Measurements from ENCODE around the gene RABGAP1.

Gene RABGAP1

DNA sequence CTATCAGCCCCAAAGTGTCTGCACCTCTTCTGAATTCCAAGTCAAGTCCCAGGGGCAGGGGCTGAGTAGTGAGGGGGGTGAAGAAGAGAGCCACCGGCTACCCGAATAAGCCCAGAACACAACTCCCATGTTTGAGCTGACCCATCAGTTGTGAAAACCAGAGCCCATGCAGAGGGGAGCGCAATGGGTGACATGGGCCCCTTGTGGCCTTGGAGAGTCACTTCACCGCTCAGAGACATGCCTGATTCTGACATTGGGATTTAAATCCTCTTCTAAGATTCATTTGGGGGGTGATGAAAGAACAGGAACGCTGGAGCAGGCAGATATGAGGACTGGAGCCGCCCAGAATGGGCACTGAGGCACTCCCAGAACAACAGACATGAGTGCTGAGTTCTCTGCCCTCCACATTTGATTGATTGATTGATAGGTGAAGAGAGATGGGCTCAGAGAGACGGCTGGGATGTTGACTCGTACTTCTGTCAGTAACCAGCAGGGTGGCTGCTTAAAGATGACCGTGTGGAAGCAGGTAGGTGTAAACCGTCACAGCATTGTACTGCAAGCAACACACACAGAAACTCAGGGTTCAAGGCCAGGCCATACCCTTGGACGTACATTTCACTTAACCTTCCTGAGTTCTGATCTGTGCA, 166.9 kb downstream of the RABGAP1 start:
- Histone ChIP-seq H3K36me3 (ENCODE audit: insufficient read depth, low read depth, low read length) (peaks cover 64% of the 10 kb centered on the region), H3K27ac (ENCODE audit: low read length) (no peak overlapping the region), H3K4me3 (ENCODE audit: low read length) (no peak overlapping the region), H3K27me3 (ENCODE audit: insufficient read depth, low read length) (no peaks in the 10 kb centered on the region), H3K9ac (ENCODE audit: low read depth, low read length) (no peak overlapping the region), H3K9me3 (ENCODE audit: insufficient read depth, low read depth, low read length) (no peaks in the 10 kb centered on the region), H3K4me1 (ENCODE audit: insufficient read depth, low read length) (peaks cover 6% of the 10 kb centered on the region; the same call in 1 of the 2 replicates)

DNA sequence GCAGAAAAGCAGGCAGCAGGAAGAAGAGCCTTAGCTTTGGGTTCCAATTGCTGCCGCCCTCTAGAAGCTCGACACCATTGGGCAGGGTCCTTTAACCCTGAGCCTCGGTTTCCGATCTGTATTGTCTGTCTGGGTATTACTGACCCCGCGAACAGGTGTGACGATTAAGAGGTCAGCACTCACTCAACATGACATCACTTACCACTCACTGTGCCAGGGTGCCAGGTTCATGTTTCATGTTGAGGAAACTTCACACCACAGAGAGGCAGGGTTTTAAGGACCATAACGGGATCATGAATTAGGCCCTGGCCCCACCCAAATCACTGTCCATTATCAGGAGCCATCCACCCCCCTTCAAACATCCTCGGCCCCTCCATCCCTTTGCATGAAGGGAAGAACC, 168.2 kb downstream of the RABGAP1 start:
- Histone ChIP-seq H3K36me3 (ENCODE audit: insufficient read depth, low read depth, low read length) (peaks cover 57% of the 10 kb centered on the region), H3K9me3 (ENCODE audit: insufficient read depth, low read depth, low read length) (no peaks in the 10 kb centered on the region), H3K27me3 (ENCODE audit: insufficient read depth, low read length) (no peaks in the 10 kb centered on the region), H3K4me1 (ENCODE audit: insufficient read depth, low read length) (peaks cover 2% of the 10 kb centered on the region; the same call in 1 of the 2 replicates), H3K27ac (ENCODE audit: low read length) (no peak overlapping the region), H3K4me3 (ENCODE audit: low read length) (no peak overlapping the region), H3K9ac (ENCODE audit: low read depth, low read length) (no peak overlapping the region)

DNA sequence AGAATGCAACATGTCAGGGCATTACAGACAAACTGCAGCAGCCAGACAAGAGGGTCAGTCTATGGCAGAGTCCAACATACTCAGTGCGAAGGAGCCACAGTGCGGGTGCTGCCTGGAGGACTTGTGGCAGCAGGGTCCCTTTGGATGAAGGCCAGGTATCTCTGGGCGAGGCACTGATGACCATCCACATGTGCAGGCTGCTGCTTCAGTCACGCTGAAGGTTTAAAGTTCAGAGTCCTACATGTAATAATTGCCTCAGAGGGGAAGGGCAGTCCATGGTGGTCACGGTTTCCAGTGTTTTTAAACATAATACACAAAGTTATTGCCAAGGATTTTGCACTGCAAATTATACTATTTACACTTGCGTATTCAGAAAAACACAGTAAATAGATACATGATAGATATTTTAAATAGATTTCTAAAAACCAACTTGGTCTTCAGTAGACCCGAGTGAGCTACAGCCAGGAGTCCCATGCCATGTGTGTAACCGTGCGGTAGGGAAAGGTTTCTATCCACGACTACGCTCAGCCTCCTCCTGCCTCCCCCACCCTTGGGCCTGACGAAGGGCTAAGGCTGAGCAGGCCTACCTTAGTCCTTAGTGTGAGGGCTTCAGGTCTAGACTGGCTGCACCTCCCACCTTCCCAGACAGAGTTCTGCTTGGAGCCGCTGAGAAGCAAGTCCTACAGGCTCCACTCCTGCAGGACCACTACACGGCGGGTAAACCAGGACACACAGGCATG, 168.9 kb downstream of the RABGAP1 start:
- Histone ChIP-seq H3K36me3 (ENCODE audit: insufficient read depth, low read depth, low read length) (peaks cover 56% of the 10 kb centered on the region), H3K27me3 (ENCODE audit: insufficient read depth, low read length) (no peaks in the 10 kb centered on the region), H3K9me3 (ENCODE audit: insufficient read depth, low read depth, low read length) (no peaks in the 10 kb centered on the region), H3K4me3 (ENCODE audit: low read length) (no peak overlapping the region), H3K27ac (ENCODE audit: low read length) (no peak overlapping the region), H3K9ac (ENCODE audit: low read depth, low read length) (no peak overlapping the region), H3K4me1 (ENCODE audit: insufficient read depth, low read length) (peaks cover 2% of the 10 kb centered on the region; the same call in 1 of the 2 replicates)

DNA sequence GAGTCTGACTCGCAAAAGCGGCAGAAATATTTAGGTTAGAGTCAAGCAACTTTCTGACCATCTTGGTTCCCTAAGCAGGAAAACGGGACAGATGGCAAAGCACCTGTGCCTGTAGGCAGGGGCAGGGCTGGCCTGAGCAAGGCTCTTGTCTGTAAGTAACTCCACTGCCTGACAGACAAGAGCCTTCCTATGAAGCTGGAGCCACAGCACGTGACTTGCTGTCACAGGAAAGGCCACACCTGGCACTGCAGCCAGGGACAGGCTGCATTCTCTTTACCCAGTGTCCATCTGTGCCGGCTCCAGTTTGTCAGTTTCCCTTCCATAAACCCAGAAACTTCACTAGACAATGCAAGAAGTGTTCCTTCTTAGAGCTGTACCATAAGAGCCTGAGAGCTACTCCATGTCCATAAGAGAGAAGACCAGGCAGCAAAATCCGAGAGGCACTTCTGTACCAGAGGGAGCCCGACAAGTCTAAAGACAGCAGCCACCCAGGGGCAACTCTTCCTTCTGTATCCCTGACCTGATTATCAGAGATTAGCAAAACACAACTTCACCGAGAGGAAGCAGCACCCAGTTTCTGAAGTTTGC, 170.7 kb downstream of the RABGAP1 start:
- no peak overlapping the region for H3K9ac ChIP-seq (ENCODE audit: low read depth, low read length)
- H3K27ac ChIP-seq (ENCODE audit: low read length), result no peak overlapping the region
- peaks cover 56% of the 10 kb centered on the region for H3K36me3 ChIP-seq (ENCODE audit: insufficient read depth, low read depth, low read length)
- no peaks in the 10 kb centered on the region for H3K27me3 ChIP-seq (ENCODE audit: insufficient read depth, low read length)
- H3K4me3 ChIP-seq (ENCODE audit: low read length), result no peak overlapping the region
- no peaks in the 10 kb centered on the region for H3K9me3 ChIP-seq (ENCODE audit: insufficient read depth, low read depth, low read length)
- H3K4me1 ChIP-seq (ENCODE audit: insufficient read depth, low read length), result peaks cover 2% of the 10 kb centered on the region; the same call in 1 of the 2 replicates

DNA sequence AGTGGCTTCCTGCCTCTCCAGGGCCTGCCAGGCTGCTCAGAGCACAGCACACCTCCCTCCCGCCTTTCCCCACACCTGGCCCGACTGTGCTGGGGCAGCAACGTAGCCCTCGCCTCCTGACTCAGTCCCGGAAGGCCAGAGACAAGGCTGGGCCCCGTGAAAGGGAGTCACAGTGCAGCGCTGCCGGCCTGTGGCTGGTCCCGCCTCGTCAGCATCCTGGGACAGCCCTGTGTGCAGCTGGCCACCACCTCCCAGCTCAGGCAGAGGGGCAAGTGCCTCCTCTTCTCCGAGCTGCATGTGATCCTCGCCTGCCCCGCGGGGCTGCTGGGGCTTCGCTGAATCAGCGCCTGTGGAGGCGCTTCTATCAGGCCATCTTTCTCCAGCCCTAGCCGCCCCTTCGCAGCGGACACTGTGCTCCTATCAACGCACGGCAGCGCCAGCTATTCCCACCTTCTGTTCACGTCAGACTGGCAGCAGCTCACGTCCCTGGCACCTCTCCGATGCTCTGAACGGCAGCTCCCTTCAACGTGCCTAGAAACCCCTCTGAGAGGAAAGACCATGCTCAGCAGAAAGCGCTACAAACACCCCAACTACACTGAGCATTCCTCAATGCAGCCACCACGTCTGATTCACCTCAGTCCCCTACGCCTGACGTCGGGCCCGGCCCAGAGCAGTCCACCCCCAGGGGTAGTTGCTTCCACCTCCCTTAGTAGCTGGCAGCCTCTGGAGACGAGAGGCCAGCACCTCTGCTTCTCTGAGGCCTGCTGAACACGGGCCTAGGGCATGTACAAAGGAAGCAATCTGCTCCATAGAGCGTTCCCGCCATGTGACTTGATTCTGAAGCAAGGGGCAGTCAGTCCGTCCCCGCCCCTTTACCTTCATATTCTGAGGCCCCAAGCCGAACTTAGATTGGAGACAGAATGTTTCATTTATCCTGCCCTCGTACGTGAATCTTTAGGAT, 171.5 kb downstream of the RABGAP1 start:
- no peaks in the 10 kb centered on the region for H3K27me3 ChIP-seq (ENCODE audit: insufficient read depth, low read length)
- H3K36me3 ChIP-seq (ENCODE audit: insufficient read depth, low read depth, low read length), result peaks cover 52% of the 10 kb centered on the region
- no peaks in the 10 kb centered on the region for H3K9me3 ChIP-seq (ENCODE audit: insufficient read depth, low read depth, low read length)
- no peak overlapping the region for H3K9ac ChIP-seq (ENCODE audit: low read depth, low read length)
- no peak overlapping the region for H3K27ac ChIP-seq (ENCODE audit: low read length)
- no peak overlapping the region for H3K4me3 ChIP-seq (ENCODE audit: low read length)
- peaks cover 2% of the 10 kb centered on the region; the same call in 1 of the 2 replicates for H3K4me1 ChIP-seq (ENCODE audit: insufficient read depth, low read length)

DNA sequence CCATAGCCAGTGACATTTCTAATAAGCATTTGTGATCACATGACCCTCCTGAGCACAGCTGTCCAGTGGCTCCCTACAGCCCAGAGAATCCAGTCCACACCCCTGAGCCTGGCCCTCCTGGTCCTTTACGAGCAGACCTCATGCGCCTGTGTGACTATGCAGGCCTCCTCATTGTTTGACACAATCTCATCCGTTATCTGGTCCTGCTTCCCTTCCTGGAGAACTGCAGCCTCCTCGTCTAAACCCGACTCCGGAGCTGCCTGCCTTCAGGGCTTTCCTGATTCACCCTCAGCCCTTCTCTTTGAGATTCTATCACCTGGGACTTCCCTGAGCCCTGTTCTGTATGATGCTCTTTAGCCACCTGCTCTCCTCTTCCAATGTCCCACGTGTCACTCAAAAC, 172.4 kb downstream of the RABGAP1 start:
- H3K4me3 ChIP-seq (ENCODE audit: low read length), result no peak overlapping the region
- peaks cover 2% of the 10 kb centered on the region; the same call in 1 of the 2 replicates for H3K4me1 ChIP-seq (ENCODE audit: insufficient read depth, low read length)
- peaks cover 48% of the 10 kb centered on the region for H3K36me3 ChIP-seq (ENCODE audit: insufficient read depth, low read depth, low read length)
- no peak overlapping the region for H3K27ac ChIP-seq (ENCODE audit: low read length)
- no peaks in the 10 kb centered on the region for H3K27me3 ChIP-seq (ENCODE audit: insufficient read depth, low read length)
- H3K9ac ChIP-seq (ENCODE audit: low read depth, low read length), result no peak overlapping the region
- H3K9me3 ChIP-seq (ENCODE audit: insufficient read depth, low read depth, low read length), result no peaks in the 10 kb centered on the region

DNA sequence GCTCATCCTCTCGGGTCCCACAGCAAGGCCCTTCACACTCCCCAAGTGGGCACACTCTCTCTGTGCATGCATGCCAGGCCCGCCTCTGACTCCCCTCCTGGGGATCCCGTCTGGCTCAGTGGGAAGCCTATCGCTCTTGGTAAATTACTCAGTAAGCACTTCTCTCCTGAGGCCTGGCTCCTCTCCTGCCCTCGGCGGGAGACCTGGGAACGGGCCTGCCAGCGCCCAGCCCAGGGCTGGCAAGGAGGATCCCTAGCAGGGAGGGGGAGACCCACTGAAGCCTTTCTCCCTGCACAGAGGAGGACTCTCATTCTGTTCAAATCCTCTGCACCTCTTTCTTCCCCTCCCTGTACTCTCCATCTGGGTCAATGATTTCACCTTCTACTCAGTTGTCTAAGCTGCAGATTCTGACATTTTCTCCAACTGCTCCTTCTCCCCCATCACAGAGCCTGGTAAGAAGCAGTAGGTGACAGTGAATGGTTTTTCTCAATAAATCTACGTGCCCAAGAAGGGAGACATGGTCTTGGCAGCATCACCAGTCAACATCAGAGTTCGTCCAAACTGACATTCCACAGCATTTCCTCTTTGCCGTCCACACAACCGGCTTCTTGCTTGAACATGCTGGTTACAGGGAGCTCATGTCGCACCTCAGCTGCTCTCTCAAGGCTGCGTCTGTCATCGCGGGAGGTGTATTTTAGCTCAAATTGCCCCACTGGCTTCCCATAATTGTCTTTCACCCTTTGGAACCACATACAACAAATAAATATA, 174.5 kb downstream of the RABGAP1 start:
- Histone ChIP-seq H3K27ac (ENCODE audit: low read length) (no peak overlapping the region), H3K4me3 (ENCODE audit: low read length) (no peak overlapping the region), H3K36me3 (ENCODE audit: insufficient read depth, low read depth, low read length) (peaks cover 26% of the 10 kb centered on the region), H3K9me3 (ENCODE audit: insufficient read depth, low read depth, low read length) (no peaks in the 10 kb centered on the region), H3K9ac (ENCODE audit: low read depth, low read length) (no peak overlapping the region), H3K4me1 (ENCODE audit: insufficient read depth, low read length) (peaks cover 2% of the 10 kb centered on the region; the same call in 1 of the 2 replicates), H3K27me3 (ENCODE audit: insufficient read depth, low read length) (no peaks in the 10 kb centered on the region)

DNA sequence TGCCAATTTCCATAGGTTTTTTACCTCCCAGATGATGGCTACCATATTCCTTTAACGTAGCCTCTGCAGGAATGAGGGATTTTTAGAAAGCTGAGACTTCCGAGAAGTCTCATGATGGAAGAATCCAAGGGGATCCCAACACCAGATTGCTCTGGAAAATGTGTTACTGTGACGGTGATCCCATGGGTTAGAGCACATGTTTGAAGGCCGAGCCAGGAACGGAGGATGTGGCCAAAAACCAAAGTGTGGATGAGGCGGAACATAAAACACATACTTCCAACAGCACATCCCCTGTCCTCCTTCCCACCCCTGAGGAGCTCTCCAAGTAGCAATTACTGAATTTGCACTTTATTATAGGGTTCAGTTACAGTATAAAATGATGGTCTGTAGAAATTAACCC, 175.2 kb downstream of the RABGAP1 start:
- no peaks in the 10 kb centered on the region for H3K9me3 ChIP-seq (ENCODE audit: insufficient read depth, low read depth, low read length)
- no peaks in the 10 kb centered on the region for H3K27me3 ChIP-seq (ENCODE audit: insufficient read depth, low read length)
- peaks cover 24% of the 10 kb centered on the region for H3K36me3 ChIP-seq (ENCODE audit: insufficient read depth, low read depth, low read length)
- no peak overlapping the region for H3K27ac ChIP-seq (ENCODE audit: low read length)
- no peak overlapping the region for H3K4me3 ChIP-seq (ENCODE audit: low read length)
- no peak overlapping the region for H3K9ac ChIP-seq (ENCODE audit: low read depth, low read length)
- H3K4me1 ChIP-seq (ENCODE audit: insufficient read depth, low read length), result peaks cover 2% of the 10 kb centered on the region; the same call in 1 of the 2 replicates

DNA sequence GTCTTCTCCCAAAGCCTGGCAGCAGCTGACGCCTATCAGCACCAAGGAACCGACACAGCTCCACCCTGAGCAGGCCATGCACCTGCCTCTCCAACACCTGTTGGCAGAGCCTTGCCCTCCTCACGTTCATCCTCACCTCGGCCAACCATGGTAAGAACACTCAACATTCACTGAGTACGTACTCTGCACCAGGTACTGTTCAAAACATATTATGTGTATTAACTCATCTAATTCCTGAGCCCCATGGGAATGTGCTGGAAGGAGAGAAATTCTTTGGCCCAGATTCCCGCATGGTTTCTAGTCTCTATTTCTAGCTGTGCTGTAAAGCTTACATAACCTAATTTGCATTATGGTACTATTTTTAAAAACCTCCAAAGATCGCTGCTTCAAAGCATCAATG, 178.7 kb downstream of the RABGAP1 start:
- no peak overlapping the region for H3K27ac ChIP-seq (ENCODE audit: low read length)
- no peak overlapping the region for H3K4me3 ChIP-seq (ENCODE audit: low read length)
- H3K9ac ChIP-seq (ENCODE audit: low read depth, low read length), result no peak overlapping the region
- no peaks in the 10 kb centered on the region for H3K9me3 ChIP-seq (ENCODE audit: insufficient read depth, low read depth, low read length)
- H3K27me3 ChIP-seq (ENCODE audit: insufficient read depth, low read length), result no peaks in the 10 kb centered on the region
- peaks cover 22% of the 10 kb centered on the region; the same call in 1 of the 2 replicates for H3K36me3 ChIP-seq (ENCODE audit: insufficient read depth, low read depth, low read length)
- H3K4me1 ChIP-seq (ENCODE audit: insufficient read depth, low read length), result no peaks in the 10 kb centered on the region; the same call in 1 of the 2 replicates

DNA sequence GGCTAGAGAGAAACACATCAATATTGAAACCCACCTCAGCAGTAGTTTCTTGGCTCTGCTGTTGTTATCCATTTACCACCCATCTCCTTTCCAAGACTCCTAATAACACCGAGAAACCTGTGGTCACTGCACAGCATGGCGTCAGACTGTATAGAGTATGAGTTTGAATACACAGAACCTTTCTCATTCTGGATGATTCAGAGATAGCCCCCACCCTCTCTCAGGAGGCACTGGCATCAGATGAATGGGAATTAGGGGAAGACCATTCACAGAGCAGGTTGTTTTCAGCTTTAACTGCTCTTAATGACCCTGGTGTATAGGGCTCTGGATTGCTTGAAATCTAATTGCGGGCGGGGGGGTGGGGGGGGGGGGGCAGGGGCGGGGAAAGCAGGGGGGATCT, 179.3 kb downstream of the RABGAP1 start:
- Histone ChIP-seq H3K9me3 (ENCODE audit: insufficient read depth, low read depth, low read length) (no peaks in the 10 kb centered on the region), H3K27ac (ENCODE audit: low read length) (no peak overlapping the region), H3K9ac (ENCODE audit: low read depth, low read length) (no peak overlapping the region), H3K27me3 (ENCODE audit: insufficient read depth, low read length) (no peaks in the 10 kb centered on the region), H3K4me1 (ENCODE audit: insufficient read depth, low read length) (no peaks in the 10 kb centered on the region; the same call in 1 of the 2 replicates), H3K36me3 (ENCODE audit: insufficient read depth, low read depth, low read length) (peaks cover 18% of the 10 kb centered on the region; the same call in 1 of the 2 replicates), H3K4me3 (ENCODE audit: low read length) (no peak overlapping the region)
